Urinary bladder (tissue), 4 donors: Measurements from ENCODE around the gene WIPF3. TPM values are rescaled to one million over a fixed set of nuclear protein-coding genes. Genes with fewer than 3 reads are reported as not detected.

Experiments
- DNase-seq: peaks from one replicate; pipeline ENCODE4 v3.0.0-alpha.2; 2015; ENCODE audit errors: extremely low spot score
- H3K27ac ChIP-seq: one replicate; pipeline ENCODE4 v1.5.1; 2013; ENCODE audit warnings: low read depth, mild to moderate bottlenecking, moderate library complexity
- H3K36me3 ChIP-seq: one replicate; pipeline ENCODE4 v1.6.1; 2013; ENCODE audit warnings: mild to moderate bottlenecking, moderate library complexity; ENCODE audit not compliant: insufficient read depth
- H3K4me1 ChIP-seq: one replicate; pipeline ENCODE4 v1.6.1; 2013; ENCODE audit warnings: mild to moderate bottlenecking, moderate library complexity; ENCODE audit not compliant: insufficient read depth
- H3K4me3 ChIP-seq: one replicate; pipeline ENCODE4 v1.5.1; 2013; ENCODE audit warnings: low read depth, low read length
- WGBS: extraction: QIAGEN DNeasy Blood & Tissue Kit; methylation state at CpG from one replicate; pipeline ENCODE4 v1.1.7; 2013; 5-methylcytosine and 5-hydroxymethylcytosine counted together
- polyA plus RNA-seq: library from polyadenylated mRNA; stranded (reverse); fragments of 200-250 nt; gene quantifications from one replicate; pipeline ENCODE4 v1.2.3, GENCODE V29; 2013
- total RNA-seq: library from RNA; depleted of rRNA; stranded (reverse); fragments of >200 nt; gene quantifications from one replicate; pipeline ENCODE4 v1.2.3, GENCODE V29; 2014
- donor health status: healthy with polysubstance abuse.
- donor health status: healthy.

The WIPF3 gene
- total and polyA plus RNA-seq, 2 donors = 0.95 to 3.4 TPM

GRCh38 chr7:29924684-29925083 lies 118.4 kb downstream of the WIPF3 start:
- Histone ChIP-seq H3K36me3 (peaks cover 5% of the 10 kb centered on the region), H3K27ac (no peak overlapping the region), H3K4me3 (no peak overlapping the region), H3K4me1 (no peaks in the 10 kb centered on the region)
- no peak for DNase-seq
- 89% methylated on average over 2 of the region's 2 CpGs for WGBS

- Histone ChIP-seq H3K4me1 (no peaks in the 10 kb centered on the region), H3K4me3 (no peak overlapping the region), H3K36me3 (peaks cover 5% of the 10 kb centered on the region), H3K27ac (no peak overlapping the region)
- WGBS = 94% methylated on average over 15 of the region's 15 CpGs
- no peak for DNase-seq
Measured at GRCh38 chr7:29926216-29926615, 119.9 kb downstream of the WIPF3 start.

GRCh38 chr7:29926741-29927140 lies 120.4 kb downstream of the WIPF3 start:
- Histone ChIP-seq H3K4me1 (no peaks in the 10 kb centered on the region), H3K36me3 (peaks cover 5% of the 10 kb centered on the region), H3K4me3 (no peak overlapping the region), H3K27ac (no peak overlapping the region)
- DNase-seq = no peak
- 51% methylated on average over 5 of the region's 5 CpGs for WGBS

- Histone ChIP-seq H3K4me1 (no peaks in the 10 kb centered on the region), H3K36me3 (no peaks in the 10 kb centered on the region), H3K4me3 (no peak overlapping the region), H3K27ac (no peak overlapping the region)
- DNase-seq = no peak
- WGBS = 88% methylated on average over 17 of the region's 17 CpGs
Measured at GRCh38 chr7:29929018-29929807, 122.9 kb downstream of the WIPF3 start.

DNA sequence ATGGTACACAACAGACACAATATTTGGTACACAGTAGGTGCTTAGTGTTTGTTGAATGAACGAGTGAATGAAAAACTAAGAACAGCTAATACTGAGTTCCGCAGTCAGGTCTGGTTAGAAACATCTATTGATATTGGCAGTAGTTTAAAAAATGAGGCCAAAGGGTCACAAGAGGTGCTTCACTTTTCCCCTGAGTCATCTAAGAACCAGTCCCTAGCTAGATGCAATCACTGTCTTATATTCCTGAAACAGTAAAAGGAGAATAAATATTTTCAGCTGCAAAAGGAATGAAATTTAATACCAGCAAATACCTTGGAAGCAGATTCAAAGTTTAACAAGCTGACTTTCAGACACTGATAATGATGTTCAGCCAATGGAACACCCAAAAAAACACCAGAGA lies 128.8 kb downstream of the WIPF3 start:
- H3K27ac ChIP-seq = no peak overlapping the region

DNA sequence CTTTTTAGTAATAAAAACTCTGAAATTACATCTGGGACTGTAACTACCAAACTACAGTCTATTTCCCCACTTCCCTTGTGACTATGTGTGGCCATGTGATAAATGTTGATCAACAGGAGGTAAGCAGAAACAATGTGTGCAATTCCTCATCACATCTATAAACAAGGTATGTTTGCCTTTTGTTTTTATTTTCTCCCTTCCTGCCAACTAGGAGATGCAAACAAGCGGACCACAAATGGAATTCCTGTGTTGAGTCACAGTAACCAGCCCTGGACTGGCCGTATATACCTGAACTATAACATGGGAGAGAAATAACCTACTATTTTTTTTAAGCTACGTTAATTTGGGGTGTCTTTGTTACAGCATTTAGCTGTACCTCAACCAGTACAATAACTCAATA lies 130.8 kb downstream of the WIPF3 start:
- no peak for DNase-seq
- Histone ChIP-seq H3K36me3 (no peaks in the 10 kb centered on the region), H3K4me1 (no peaks in the 10 kb centered on the region), H3K4me3 (no peak overlapping the region), H3K27ac (no peak overlapping the region)
- 95% methylated on average over 3 of the region's 3 CpGs for WGBS

More for the DNA sequence above, 128.8 kb downstream of the WIPF3 start:
- Histone ChIP-seq H3K4me3 (no peak overlapping the region), H3K36me3 (no peaks in the 10 kb centered on the region), H3K4me1 (no peaks in the 10 kb centered on the region)
- DNase-seq = no peak
- 67% methylated on average over 2 of the region's 2 CpGs for WGBS

DNA sequence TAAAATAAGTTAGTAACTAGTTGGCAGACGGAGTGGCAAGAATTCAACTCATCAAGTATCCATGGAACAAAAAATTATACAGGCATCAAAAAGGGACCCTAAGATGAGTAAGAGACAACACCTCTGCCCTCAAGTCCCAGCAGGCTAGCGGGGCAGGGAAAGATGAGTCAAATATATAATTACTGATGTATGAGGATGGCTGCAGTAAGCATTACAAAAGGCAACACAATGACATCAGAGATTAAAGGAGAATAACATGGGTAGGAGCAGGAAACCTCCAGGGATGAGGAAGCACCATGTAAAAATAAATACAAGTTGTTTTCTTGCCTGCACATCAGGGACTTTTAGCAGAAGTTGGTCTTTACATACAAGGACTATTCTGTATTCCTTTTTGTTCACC lies 133.9 kb downstream of the WIPF3 start:
- WGBS = 96% methylated on average over 2 of the region's 2 CpGs

GRCh38 chr7:29945259-29945809 lies 139.0 kb downstream of the WIPF3 start:
- H3K36me3 ChIP-seq = no peaks in the 10 kb centered on the region

More for the DNA sequence above, 133.9 kb downstream of the WIPF3 start:
- Histone ChIP-seq H3K4me3 (no peak overlapping the region), H3K36me3 (no peaks in the 10 kb centered on the region), H3K27ac (no peak overlapping the region), H3K4me1 (no peaks in the 10 kb centered on the region)
- DNase-seq = no peak

GRCh38 chr7:29946428-29947186 lies 140.3 kb downstream of the WIPF3 start:
- DNase-seq = no peak
- Histone ChIP-seq H3K4me3 (no peak overlapping the region), H3K36me3 (no peaks in the 10 kb centered on the region), H3K4me1 (no peaks in the 10 kb centered on the region), H3K27ac (no peak overlapping the region)
- 85% methylated on average over 5 of the region's 5 CpGs for WGBS

More at GRCh38 chr7:29945259-29945809, 139.0 kb downstream of the WIPF3 start:
- 92% methylated on average over 4 of the region's 4 CpGs for WGBS
- no peak for DNase-seq
- Histone ChIP-seq H3K27ac (no peak overlapping the region), H3K4me3 (no peak overlapping the region), H3K4me1 (no peaks in the 10 kb centered on the region)

DNA sequence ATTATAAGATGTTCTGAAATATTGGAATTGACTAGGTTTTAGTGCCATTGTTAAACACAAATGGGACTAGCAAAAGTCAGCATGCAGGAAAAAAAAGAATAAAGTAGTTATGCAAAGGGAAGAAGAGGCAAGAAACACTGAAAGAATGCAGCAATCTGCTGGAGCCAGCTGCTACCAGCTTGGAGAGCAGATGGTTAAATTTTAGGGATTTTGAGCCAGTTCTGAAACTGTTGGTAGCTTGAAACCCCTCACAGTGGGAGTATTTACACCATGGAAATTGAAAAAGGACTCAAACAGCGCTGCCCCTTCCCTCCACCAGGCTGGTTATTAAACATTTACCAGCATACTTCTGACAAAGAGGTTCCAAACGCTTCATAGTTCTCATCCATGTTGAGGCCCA lies 142.3 kb downstream of the WIPF3 start:
- no peaks in the 10 kb centered on the region for H3K4me1 ChIP-seq
- no peak for DNase-seq
- H3K27ac ChIP-seq = no peak overlapping the region
- 78% methylated on average over 2 of the region's 2 CpGs for WGBS
- no peaks in the 10 kb centered on the region for H3K36me3 ChIP-seq
- no peak overlapping the region for H3K4me3 ChIP-seq

- Histone ChIP-seq H3K4me1 (no peaks in the 10 kb centered on the region), H3K27ac (no peak overlapping the region), H3K36me3 (no peaks in the 10 kb centered on the region), H3K4me3 (no peak overlapping the region)
- DNase-seq = no peak
- 93% methylated on average over 8 of the region's 8 CpGs for WGBS
Measured at GRCh38 chr7:29950480-29950879, 144.2 kb downstream of the WIPF3 start.

DNA sequence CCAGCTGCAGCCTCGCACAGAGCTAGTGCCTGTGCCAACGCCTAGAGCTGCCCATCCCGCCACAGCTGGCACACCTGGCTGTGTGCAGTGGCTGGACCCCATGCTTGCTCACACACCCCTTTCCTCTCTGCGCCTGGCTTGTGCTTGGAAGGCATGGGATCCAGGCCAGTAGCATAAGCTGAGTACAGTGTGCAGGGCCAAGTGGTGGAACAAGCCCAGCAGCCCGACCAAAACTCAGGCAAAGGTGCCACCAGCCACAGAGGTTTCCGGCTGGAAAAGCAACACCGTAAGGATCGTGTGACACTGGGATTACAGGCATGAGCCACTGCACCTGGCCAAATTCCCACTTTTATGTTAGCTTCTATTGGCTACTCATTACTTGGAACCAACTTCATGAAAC lies 144.9 kb downstream of the WIPF3 start:
- DNase-seq = no peak
- H3K27ac ChIP-seq = no peak overlapping the region
- no peaks in the 10 kb centered on the region for H3K4me1 ChIP-seq
- WGBS = 95% methylated on average over 8 of the region's 8 CpGs
- H3K4me3 ChIP-seq = no peak overlapping the region
- H3K36me3 ChIP-seq = no peaks in the 10 kb centered on the region

GRCh38 chr7:29953726-29954347 lies 147.5 kb downstream of the WIPF3 start:
- Histone ChIP-seq H3K27ac (no peak overlapping the region), H3K4me3 (no peak overlapping the region), H3K4me1 (no peaks in the 10 kb centered on the region), H3K36me3 (peaks cover 2% of the 10 kb centered on the region)
- 79% methylated on average over 4 of the region's 4 CpGs for WGBS
- DNase-seq = no peak
